ENCODE results near the gene RAB30. TPM values are rescaled to one million over a fixed set of nuclear protein-coding genes. Genes with fewer than 3 reads are reported as not detected.

The RAB30 gene
- total RNA-seq, 6 experiments from 2014 or later, result 17.6 to 22.2 (median 19.4) TPM

DNA sequence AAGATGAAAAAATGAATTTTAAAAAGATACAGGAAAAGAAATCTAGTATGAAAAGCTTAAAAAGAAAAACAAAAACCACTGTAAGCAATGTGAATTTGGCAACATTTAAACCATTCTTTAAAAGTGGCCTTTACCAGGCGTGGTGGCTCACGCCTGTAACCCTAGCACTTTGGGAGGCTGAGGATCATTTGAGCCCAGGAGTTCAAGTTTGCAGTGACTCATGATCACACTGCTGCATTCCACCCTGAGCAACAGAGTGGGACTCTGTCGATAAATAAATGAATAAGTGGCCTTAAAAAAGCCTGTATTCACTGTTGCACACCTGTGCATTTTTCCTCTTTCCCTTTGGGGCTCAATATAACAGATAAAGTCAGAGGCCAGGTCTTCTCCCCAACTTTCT, 69.2 kb downstream of the RAB30 start:
- Mint-ChIP-seq H3K27ac (no peak overlapping the region), H3K36me3 (ENCODE audit: low read depth) (no peaks in the 10 kb centered on the region), H3K4me1 (ENCODE audit: low read depth) (peaks cover 31% of the 10 kb centered on the region), H3K27me3 (ENCODE audit: insufficient read depth) (no peaks in the 10 kb centered on the region; the same call in 1 of the 2 replicates), H3K4me3 (no peak overlapping the region), H3K9me3 (no peaks in the 10 kb centered on the region)
- TF ChIP-seq, protein P1, sequence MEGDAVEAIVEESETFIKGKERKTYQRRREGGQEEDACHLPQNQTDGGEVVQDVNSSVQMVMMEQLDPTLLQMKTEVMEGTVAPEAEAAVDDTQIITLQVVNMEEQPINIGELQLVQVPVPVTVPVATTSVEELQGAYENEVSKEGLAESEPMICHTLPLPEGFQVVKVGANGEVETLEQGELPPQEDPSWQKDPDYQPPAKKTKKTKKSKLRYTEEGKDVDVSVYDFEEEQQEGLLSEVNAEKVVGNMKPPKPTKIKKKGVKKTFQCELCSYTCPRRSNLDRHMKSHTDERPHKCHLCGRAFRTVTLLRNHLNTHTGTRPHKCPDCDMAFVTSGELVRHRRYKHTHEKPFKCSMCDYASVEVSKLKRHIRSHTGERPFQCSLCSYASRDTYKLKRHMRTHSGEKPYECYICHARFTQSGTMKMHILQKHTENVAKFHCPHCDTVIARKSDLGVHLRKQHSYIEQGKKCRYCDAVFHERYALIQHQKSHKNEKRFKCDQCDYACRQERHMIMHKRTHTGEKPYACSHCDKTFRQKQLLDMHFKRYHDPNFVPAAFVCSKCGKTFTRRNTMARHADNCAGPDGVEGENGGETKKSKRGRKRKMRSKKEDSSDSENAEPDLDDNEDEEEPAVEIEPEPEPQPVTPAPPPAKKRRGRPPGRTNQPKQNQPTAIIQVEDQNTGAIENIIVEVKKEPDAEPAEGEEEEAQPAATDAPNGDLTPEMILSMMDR (IDR thresholded peaks at IDR 0.05), result no peak
- no peak for DNase-seq

DNA sequence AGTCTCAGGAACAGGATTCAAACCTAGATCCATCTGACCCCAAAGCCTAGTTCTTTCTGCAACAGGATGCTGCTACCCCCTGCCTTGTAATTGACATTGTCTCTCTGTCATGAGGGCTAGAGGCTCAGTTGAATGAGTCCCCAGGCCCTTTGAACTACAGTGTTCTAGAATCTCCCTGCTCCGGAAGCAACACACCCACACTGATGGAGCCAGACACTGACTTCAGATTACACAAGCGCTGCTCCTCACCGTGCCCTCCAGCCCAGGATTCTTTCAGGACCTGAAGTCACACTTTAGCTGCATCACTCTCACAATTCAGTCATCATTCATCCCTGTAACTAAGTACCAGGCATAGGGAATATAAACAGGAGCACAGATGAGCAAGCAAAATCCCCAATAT, 69.6 kb downstream of the RAB30 start:
- Mint-ChIP-seq H3K4me1 (ENCODE audit: low read depth) (peaks cover 27% of the 10 kb centered on the region), H3K27me3 (ENCODE audit: insufficient read depth) (no peaks in the 10 kb centered on the region; the same call in 1 of the 2 replicates), H3K36me3 (ENCODE audit: low read depth) (peaks cover 3% of the 10 kb centered on the region; the same call in 1 of the 2 replicates), H3K9me3 (no peaks in the 10 kb centered on the region), H3K27ac (no peak overlapping the region), H3K4me3 (no peak overlapping the region)
- DNase-seq, result no peak
- TF ChIP-seq, protein P1 (IDR thresholded peaks at IDR 0.05), result no peak

DNA sequence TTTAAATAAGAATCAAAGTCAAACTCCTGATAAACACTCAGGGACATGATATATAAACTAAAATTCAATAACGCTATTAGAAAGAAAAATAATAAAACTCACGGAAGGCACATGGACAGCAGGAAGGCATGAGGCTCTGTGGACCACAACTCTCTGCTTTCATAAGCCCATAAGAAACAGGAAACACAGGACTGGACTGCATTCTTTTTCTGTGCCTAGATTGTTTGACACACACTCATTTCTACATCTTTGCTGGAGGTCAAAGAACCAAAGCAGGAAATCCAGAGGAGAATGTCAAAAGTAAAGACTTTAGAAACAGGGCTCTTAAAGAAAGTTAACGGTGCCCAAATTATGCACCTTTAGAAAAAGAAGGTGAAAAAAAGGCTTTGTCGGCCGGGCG, 71.3 kb downstream of the RAB30 start:
- TF ChIP-seq, protein P1 (IDR thresholded peaks at IDR 0.05), result no peak
- no peak for DNase-seq
- Mint-ChIP-seq H3K4me1 (ENCODE audit: low read depth) (peaks cover 26% of the 10 kb centered on the region), H3K27me3 (ENCODE audit: insufficient read depth) (no peaks in the 10 kb centered on the region; the same call in 1 of the 2 replicates), H3K27ac (no peak overlapping the region), H3K9me3 (no peaks in the 10 kb centered on the region), H3K36me3 (ENCODE audit: low read depth) (peaks cover 11% of the 10 kb centered on the region), H3K4me3 (no peak overlapping the region)

DNA sequence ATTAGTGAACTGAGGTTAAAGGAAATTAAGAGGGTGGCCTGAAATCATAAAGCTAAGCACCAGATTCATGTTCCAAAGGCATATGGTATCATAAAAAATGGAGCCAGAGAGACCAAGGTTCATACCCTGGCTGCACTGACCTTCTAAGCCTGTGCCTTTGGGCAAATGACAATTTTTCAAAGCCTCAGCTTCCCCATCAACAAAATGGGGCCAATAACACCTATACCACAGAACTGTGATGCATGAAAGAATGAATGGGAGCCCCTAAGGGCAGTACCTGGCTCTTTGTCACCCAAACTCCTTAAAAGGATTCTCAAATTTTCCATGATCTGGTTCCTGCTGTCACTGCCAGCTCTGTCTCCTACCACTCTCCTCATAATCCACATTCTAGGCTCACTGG, 72.5 kb downstream of the RAB30 start:
- no peaks in the 10 kb centered on the region; the same call in 1 of the 2 replicates for H3K27me3 Mint-ChIP-seq (ENCODE audit: insufficient read depth)
- TF ChIP-seq, protein P1 (IDR thresholded peaks at IDR 0.05), result no peak
- H3K27ac Mint-ChIP-seq, result no peak overlapping the region
- no peak for DNase-seq
- H3K4me1 Mint-ChIP-seq (ENCODE audit: low read depth), result peaks cover 32% of the 10 kb centered on the region
- H3K4me3 Mint-ChIP-seq, result no peak overlapping the region
- H3K9me3 Mint-ChIP-seq, result no peaks in the 10 kb centered on the region
- peaks cover 13% of the 10 kb centered on the region for H3K36me3 Mint-ChIP-seq (ENCODE audit: low read depth)

DNA sequence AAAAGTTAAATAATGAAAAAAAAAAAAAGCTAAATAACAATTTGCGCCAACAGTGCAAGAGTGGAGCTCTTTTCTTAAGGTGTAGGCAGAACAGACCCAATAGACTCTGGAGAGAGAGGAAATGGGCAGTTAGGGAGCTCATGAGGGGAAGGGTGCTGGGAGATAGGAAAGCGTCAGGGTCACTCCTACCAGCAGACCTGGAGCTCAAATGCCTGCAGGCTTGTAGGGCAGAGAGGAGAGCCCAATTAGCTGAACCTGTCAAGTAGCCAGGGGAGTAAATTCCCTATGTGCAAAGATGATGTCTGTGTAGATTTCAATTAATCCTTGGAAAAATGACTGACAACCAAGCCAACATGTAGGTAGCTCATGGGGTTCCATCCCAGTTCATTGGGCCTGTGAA, 73.0 kb downstream of the RAB30 start:
- no peaks in the 10 kb centered on the region for H3K9me3 Mint-ChIP-seq
- no peak overlapping the region for H3K27ac Mint-ChIP-seq
- DNase-seq, result no peak
- H3K27me3 Mint-ChIP-seq (ENCODE audit: insufficient read depth), result no peaks in the 10 kb centered on the region
- peaks cover 18% of the 10 kb centered on the region for H3K36me3 Mint-ChIP-seq (ENCODE audit: low read depth)
- TF ChIP-seq, protein P1 (IDR thresholded peaks at IDR 0.05), result no peak
- peaks cover 37% of the 10 kb centered on the region for H3K4me1 Mint-ChIP-seq (ENCODE audit: low read depth)
- no peak overlapping the region for H3K4me3 Mint-ChIP-seq
